Measurements from ENCODE around the gene POLD1.

Gene POLD1

DNA sequence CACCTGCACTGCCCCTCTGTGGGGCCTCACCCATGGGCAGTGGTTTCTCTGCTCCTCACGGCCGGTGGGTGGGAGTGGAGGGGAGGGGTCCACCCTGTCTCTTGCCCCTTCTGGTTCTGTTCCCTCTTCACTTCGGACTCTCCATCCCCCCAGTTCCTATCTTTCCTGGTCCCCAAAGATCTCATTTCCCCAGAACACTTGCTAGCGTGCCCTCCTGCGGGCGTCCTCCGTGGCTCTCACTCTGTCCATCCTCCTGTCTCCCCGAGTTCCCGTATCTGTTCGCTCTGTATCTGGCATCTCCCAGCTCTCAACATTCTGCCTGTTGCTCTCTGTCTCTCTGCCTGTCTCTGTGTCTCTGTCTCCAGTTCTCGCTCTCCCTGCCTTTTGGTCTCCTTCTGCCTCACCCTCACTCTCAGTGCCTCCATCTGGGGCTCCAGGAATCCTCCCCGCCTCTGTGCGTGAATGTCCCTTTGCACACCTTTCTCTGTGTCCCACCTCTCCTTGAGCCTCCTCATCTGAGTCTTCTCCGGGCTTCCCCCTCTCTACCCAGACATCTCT is 35.0 kb downstream of the POLD1 start:
- no peak for DNase-seq

GRCh38 chr19:50419580-50420035 is 35.5 kb downstream of the POLD1 start:
- peak in 1 of 2 donors; percentile 43 for DNase-seq

- no peak for DNase-seq
Measured at GRCh38 chr19:50420127-50420526, 36.0 kb downstream of the POLD1 start.

DNA sequence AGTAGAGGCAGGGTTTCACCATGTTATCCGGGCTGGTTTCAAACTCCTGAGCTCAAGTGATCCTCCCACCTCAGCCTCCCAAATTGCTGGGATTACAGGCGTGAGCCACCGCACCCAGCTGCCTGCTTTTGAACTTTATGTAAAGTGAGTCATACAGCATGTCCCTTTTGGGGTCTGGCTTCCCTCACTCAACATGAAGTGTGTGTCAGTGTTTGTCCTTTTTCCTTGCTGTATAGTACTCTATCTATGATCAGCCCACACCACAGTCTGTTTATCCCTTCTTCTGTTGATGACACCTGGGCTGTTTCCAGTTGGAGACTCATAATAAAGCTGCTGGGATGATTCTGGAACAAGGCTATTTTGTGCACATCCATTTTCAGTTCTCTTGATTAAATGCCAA is 36.7 kb downstream of the POLD1 start:
- DNase-seq: no peak

DNA sequence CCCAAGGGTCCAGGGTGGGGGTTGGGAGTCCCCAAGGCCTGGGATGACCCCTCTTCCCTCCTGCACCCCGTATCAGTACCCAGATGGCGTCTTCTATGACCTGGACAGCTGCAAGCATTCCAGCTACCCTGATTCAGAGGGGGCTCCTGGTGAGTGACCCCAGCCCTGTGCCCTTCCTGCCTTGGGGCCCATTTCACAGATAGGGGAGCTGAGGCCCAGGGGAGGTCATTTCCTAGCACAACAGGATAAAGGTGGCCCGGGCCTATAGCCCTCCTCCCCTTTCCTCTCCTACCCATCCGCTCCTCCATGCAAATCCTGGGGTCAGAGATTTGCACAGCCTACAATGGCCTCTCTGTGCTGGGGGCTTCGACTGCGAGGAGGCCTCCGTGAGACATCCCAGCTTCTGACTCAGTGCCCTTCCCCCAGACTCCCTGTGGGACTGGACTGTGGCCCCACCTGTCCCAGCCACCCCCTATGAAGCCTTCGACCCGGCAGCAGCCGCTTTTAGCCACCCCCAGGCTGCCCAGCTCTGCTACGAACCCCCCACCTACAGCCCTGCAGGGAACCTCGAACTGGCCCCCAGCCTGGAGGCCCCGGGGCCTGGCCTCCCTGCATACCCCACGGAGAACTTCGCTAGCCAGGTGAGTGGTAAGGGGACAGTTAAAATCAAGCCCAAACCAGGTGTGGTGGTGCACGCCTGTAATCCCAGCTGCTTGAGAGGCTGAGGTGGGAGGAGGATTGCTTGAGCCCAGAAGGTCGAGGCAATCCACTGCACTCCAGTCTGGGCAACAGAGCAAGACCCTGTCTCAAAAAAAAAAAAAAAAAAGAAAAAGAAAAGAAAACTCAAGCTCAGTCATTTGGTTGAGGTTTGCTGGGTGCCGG is 38.5 kb downstream of the POLD1 start:
- DNase-seq: no peak

- DNase-seq: no peak
Measured at GRCh38 chr19:50423279-50424113, 39.3 kb downstream of the POLD1 start.

- no peak for DNase-seq
Measured at GRCh38 chr19:50425581-50425980, 41.4 kb downstream of the POLD1 start.

GRCh38 chr19:50427318-50427925 is 43.3 kb downstream of the POLD1 start:
- DNase-seq: no peak

GRCh38 chr19:50427997-50428425 is 43.9 kb downstream of the POLD1 start:
- peak; percentile 45 to 86 for DNase-seq

GRCh38 chr19:50428772-50429463 is 44.8 kb downstream of the POLD1 start:
- DNase-seq: no peak

- DNase-seq: peak in 1 of 2 donors; percentile 67
Measured at GRCh38 chr19:50430888-50431342, 46.8 kb downstream of the POLD1 start.

DNA sequence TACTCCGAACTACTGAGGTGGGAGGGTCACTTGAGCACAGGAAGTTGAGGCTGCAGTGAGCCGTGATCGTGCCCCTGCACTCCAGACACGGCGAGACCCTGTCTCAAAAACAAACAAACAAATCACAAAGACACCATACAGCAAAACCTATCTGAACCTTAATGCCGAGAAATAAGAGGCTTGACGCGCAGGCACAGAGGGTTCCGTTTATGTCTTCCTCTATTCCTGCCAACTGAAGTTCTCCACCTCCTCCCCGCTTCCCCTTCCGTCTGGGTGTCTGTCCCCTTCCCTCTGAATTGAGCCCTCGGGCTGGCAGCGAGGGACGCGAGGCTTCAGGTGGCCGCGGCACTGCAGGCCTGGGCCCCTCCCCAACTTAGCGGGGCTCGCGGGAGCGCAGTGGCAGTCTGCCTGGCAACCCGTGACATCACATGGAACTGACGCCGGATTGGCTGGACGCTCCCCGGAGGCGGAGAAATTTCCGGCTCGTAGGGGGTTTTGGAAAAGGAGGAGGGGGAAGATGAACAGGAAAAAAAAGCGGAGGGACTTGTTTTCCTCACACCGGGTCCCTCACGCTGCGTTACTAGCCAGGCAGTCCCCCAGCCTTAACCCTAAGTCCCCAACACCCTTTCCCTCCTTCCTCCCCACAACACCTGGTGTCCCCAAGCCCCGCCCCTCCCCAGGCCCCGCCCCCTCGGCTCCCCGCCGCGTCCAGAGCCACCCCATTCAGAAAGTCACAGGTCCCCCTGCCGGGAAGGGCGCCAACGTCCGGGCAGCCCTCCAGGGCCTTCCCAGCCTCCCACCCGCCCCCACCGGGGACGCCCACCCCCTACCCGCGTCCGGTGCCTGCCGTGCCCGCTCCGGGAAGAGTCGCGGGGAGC is 47.4 kb downstream of the POLD1 start:
- peak; percentile 87 to 91 for DNase-seq

DNA sequence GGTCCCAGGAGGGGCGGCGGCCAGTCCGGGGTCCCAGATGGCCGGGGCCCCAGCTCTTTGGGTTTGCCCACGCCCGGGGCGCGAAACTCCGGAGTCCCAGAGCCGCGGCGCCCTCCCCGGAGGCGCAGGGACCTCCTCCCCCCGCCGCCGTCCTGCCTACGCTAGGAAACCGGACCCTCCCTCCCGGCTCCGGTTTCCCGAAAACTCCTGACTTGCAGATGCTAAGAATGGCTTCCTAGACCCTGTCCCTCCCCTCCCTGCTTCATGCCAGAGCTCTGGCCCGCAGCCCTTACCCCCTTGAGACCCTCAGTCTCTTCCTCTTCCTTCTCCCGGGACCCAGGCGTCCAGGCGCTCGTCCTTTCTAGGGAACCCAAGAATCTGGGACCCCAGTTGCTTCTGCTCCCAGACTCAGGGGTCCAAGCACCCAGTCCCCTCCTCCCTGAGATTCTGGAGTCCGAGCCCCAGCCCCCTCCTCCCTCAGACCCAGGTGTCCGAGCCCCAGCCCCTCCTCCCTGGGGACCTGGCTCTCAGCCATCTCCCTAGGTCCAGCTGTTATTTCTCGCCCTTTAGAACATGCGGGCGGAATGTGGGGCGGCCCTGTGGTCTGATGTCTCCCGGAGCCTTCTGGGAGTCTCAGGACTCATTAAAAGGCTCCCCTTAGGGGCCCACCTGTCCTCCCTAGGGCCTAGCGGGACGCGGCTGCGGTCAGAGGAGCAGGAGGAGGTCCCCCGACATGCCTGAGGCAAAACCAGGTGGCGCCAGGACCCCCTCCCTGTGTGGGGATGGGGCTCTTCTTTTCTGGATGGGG is 48.3 kb downstream of the POLD1 start, which contains the start of gene MYBPC2:
Gene MYBPC2 (plus strand): TSS at position 672 of the 808 bp plus-strand sequence. CDS start 62 bp downstream, at position 734.
- DNase-seq: no peak

DNA sequence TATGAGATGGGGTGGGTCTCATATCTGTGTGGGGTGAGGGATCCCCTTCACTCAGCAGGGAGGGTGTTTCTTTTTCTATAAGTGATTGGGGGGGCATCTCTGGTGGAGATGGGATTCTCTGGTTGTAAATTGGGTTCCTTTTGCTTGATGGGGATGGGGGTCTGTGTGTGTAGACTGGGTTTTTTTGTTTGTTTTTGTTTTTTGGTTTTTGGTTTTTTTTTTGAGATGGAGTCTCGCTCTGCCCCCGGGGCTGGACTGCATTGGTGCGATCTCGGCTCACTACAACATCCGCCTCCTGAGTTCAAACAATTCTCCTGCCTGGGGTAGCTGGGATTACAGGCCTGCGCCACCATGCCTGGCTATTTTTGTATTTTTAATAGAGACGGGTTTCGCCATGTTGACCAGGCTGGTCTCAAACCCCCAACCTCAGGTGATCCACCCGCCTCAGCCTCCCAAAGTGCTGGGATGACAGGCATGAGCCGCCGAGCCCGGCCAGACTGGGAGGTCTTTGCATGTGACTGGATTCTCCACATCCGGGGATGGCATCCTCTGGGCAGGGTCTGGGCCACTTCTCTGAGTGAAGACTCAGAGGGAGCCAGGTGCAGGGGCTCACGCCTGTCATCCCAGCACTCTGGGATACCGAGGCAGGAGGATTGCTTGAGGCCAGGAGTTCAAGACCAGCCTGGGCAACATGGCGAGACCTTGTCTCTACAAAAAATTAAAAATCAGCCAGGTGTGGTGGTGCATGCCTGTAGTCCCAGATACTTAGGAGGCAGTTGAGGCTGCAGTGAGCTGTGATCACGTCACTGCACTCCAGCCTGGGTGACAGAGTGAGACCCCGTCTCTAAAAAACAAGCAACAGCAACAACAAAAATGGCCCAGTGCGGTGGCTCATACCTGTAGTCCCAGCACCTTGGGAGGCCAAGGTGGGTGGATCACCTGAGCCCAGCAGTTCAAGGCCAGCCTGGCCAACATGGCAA is 49.3 kb downstream of the POLD1 start:
- no peak for DNase-seq

DNA sequence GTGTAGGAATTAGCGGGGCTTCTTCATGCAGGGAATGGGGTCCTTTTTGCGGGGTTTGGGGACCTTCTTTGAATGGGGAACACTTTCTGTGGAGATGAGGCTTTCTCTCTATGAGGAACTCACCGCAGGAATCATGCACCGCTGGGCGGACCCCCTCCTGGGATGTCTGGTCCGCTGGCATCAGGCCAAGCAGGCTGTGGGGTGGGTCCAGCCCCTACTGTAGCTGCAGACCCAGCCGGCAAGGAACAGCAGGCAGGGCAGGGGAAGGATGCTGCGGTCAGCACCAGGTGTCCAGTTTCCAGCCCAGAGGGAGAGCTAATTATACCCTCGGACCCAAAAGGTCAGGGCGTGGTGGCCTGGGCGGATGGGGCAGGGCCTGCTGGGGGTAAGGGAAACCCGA is 50.4 kb downstream of the POLD1 start:
- peak in 1 of 2 donors; percentile 44 for DNase-seq

DNA sequence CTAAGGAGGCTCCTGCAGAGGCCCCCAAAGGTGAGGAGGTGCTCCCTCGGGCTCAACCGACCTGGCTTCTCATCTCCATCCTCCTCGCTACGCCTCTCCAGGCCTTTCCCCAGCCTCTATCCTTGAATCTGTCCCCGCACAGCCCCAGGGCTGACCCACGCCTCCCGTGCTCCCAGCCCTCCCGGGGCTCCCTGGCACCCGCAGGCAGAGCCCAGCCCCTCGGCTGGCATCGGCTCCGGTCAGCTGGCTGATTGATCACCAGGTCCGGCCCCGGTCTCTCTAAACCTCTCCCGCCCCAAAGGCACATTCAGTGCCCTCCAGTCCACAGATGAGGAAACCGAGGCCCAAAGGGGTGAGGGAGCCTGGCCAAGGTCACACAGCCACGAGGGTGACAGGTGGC is 51.1 kb downstream of the POLD1 start:
- no peak for DNase-seq

- no peak for DNase-seq
Measured at GRCh38 chr19:50435627-50436026, 51.5 kb downstream of the POLD1 start.

GRCh38 chr19:50437862-50438449 is 53.8 kb downstream of the POLD1 start:
- no peak for DNase-seq

Measured in CD4-positive, alpha-beta T cell treated with Interleukin-1 beta for 1 hour (primary cell).